ENCODE results near the gene NEK2. TPM values are rescaled to one million over a fixed set of nuclear protein-coding genes. Genes with fewer than 3 reads are reported as not detected.
"Not testable (repeated sequence)": the region's sequence is repeated elsewhere in the genome, so short reads cannot be mapped to it uniquely, and the experiment has no call there.

Gene NEK2
- total RNA-seq, 3 donors from 2014 or later: 1.2 to 12.7 (median 2.5) TPM

DNA sequence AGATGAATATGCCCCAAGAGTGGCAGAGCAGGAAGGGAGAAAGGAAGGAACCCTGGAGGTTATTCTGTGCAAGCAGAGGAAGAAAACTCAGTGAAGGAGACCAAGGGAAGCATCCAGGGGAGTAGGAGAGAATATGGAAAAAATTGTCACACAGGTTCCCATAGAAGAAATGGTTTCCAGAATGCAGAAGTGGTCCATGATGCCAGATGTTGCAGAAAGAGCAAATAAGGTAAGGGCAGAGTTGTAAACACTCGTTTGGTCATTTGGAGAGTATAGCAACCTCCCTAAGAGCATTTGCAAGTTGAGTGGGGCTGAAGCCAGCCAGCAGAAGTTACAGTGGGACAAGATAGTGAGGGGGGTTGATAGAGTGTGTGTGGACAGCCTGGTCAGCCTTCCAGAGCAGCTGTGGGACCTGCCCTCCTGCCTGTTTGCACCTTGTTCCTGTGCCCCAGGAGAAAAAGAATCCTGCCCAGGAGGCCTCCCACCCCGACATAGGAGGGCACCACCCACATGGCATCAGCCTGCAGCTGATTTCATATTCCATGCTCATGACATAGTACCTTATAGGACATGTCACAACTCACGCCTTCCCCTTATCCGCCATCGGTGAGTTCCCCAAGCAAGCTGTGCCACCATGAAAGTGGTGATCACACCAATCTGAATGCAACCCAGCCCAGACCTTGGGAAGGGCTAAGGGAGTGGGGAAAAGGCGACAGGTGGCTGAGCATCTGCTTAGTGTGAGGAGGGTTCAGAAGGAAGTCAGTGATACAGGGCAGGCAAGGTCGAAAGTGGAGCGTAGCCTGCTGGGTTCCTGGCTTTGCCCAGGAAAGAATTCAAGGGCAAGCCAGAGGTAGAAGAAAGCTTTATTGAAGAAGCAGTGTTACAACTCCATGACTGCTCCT, 8.2 kb upstream of the NEK2 start:
- Histone ChIP-seq H3K4me3 (no peak overlapping the region), H3K9me3 (no peaks in the 10 kb centered on the region), H3K4me1 (ENCODE audit: low read depth) (no peaks in the 10 kb centered on the region), H3K36me3 (ENCODE audit: low read depth) (no peaks in the 10 kb centered on the region)
- TF ChIP-seq, protein P1, sequence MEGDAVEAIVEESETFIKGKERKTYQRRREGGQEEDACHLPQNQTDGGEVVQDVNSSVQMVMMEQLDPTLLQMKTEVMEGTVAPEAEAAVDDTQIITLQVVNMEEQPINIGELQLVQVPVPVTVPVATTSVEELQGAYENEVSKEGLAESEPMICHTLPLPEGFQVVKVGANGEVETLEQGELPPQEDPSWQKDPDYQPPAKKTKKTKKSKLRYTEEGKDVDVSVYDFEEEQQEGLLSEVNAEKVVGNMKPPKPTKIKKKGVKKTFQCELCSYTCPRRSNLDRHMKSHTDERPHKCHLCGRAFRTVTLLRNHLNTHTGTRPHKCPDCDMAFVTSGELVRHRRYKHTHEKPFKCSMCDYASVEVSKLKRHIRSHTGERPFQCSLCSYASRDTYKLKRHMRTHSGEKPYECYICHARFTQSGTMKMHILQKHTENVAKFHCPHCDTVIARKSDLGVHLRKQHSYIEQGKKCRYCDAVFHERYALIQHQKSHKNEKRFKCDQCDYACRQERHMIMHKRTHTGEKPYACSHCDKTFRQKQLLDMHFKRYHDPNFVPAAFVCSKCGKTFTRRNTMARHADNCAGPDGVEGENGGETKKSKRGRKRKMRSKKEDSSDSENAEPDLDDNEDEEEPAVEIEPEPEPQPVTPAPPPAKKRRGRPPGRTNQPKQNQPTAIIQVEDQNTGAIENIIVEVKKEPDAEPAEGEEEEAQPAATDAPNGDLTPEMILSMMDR (IDR thresholded peaks at IDR 0.05): no peak
- intact Hi-C loops (cut with DNase I, micrococcal nuclease): no loop called here
- DNase-seq: no peak
- no peak for ATAC-seq

DNA sequence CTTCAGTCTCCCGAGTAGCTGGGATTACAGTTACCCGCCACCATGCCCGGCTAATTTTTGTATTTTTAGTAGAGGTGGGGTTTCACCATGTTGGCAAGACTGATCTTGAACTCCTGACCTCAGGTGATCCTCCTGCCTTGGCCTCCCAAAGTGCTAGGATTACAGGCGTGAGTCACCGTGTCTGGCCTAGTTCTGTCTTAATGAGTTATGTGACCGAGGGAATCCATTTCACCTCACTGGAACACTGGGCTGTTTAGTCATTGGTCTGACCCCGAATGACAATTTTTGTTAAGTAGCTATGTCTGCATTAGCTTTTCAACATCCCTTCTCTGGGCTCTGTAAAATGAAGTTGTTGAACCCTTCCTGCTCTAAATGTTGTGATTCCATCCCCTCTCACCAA, 6.8 kb upstream of the NEK2 start:
- intact Hi-C loops (cut with DNase I, micrococcal nuclease); H3K36me3 ChIP-seq (ENCODE audit: low read depth); H3K9me3 ChIP-seq; H3K4me1 ChIP-seq (ENCODE audit: low read depth); ATAC-seq; DNase-seq; H3K4me3 ChIP-seq: not testable (repeated sequence)

DNA sequence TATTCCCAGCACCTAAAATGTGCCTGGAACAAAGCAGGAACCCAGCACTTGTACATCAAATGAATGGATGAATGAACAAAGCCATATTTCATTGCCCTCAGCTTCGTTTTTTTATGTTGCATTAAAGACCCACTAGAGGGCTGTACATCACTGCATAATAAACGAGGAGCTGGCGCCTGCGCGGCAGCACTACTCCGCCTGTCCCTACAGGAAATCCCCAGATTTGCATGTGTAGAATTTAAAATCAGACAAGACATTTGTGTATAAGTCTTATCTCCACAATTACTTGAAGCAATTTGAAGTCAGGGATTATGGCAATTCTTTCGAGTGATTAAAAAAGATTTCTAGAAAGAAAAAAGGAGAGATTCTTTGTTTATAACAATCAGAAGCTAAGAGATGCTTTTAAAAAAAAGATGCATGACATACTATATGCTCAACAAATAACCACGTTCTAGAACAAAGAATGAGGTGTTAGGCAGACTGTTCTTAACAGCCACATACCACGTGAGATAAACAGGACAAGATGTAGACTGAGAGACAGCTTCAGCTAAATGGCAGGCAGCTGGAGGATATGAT, 5.4 kb upstream of the NEK2 start:
- DNase-seq (peak; percentile 62 to 83 (median 63)), ATAC-seq (peak; percentile 85)
- TF ChIP-seq, protein P1 (IDR thresholded peaks at IDR 0.05): peak; percentile 36
- intact Hi-C loops (cut with DNase I, micrococcal nuclease): no loop called here
- Histone ChIP-seq H3K4me3 (no peak overlapping the region), H3K36me3 (ENCODE audit: low read depth) (no peaks in the 10 kb centered on the region), H3K9me3 (no peaks in the 10 kb centered on the region), H3K4me1 (ENCODE audit: low read depth) (no peaks in the 10 kb centered on the region)

DNA sequence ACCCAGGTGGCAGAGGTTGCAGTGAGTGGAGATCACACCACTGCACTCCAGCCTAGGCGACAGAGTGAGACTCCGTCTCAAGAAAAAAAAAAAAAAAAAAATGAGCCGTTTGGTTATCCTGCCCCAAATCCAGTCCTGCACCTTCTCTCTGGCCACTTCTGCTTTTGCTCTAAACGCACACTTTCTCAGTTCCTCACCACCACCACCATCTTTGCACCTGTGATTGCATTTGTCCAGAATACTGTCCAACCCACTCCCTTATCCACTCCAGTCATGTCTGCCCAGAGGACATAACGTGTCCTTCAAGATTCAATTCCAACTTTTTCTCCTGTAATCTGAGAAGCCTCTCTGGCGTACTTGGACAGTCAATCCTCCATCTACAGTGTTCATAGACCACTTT, 2.2 kb upstream of the NEK2 start:
- ATAC-seq: no peak

DNA sequence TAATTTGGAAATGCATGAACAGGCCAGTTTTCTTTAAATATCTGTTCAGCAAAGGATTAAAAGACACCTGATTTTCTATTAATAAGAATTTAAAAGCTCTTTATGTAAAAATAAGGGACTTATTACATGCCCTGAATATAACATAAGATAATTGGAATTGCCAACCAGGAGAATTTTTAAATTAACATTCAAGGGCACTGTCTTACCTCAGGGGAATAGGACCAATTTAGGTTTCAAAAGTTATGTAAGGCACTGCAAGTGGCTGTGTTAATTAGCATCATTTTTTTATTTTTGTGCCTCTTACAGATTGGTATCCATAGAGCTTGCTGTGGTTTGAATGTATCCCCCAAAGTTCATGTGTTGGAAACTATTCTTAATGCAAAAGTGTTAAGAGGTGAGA, 1.3 kb upstream of the NEK2 start:
- no peaks in the 10 kb centered on the region for H3K9me3 ChIP-seq
- TF ChIP-seq, protein P1 (IDR thresholded peaks at IDR 0.05): no peak
- H3K36me3 ChIP-seq (ENCODE audit: low read depth): no peaks in the 10 kb centered on the region
- ATAC-seq: no peak
- peaks cover 9% of the 10 kb centered on the region for H3K4me1 ChIP-seq (ENCODE audit: low read depth)
- H3K4me3 ChIP-seq: no peak overlapping the region
- no peak for DNase-seq
- intact Hi-C loops (cut with DNase I, micrococcal nuclease): no loop called here

More for the DNA sequence above, 2.2 kb upstream of the NEK2 start:
- Histone ChIP-seq H3K36me3 (ENCODE audit: low read depth) (no peaks in the 10 kb centered on the region), H3K9me3 (no peaks in the 10 kb centered on the region), H3K4me3 (no peak overlapping the region), H3K4me1 (ENCODE audit: low read depth) (peaks cover 9% of the 10 kb centered on the region)
- no peak for DNase-seq
- intact Hi-C loops (cut with DNase I, micrococcal nuclease): no loop called here
- TF ChIP-seq, protein P1 (IDR thresholded peaks at IDR 0.05): no peak

DNA sequence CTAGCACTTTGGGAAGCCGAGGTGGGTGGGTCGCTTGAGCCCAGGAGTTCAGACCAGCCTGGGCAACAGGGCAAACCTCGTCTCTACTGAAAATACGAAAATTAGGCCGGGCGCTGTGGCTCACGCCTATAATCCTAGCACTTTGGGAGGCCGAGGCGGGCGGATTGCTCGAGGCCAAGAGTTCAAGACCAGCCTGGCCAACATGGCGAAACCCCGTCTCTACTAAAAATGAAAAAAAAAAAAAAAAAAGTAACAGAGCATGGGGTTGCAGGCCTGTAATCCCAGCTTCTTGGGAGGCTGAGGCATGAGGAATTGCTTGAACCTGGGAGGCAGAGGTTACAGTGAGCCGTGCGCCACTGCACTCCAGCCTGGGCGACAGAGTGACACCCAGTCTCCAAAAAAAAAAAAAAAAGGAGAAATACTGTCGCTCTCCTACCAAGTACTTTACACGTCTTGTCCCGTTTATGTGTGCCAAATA, 724 bp upstream of the NEK2 start:
- no peak for ATAC-seq
- Histone ChIP-seq H3K9me3 (no peaks in the 10 kb centered on the region), H3K4me3 (no peak overlapping the region), H3K4me1 (ENCODE audit: low read depth) (peaks cover 9% of the 10 kb centered on the region), H3K36me3 (ENCODE audit: low read depth) (no peaks in the 10 kb centered on the region)
- intact Hi-C loops (cut with DNase I, micrococcal nuclease): no loop called here
- TF ChIP-seq, protein P1 (IDR thresholded peaks at IDR 0.05): no peak
- no peak for DNase-seq
